SK-N-MC (cell line): ENCODE data around the gene DHRS4.
"Not testable (repeated sequence)": the region's sequence is repeated elsewhere in the genome, so short reads cannot be mapped to it uniquely, and the experiment has no call there.

ENCODE experiments used
- DNase-seq: peaks from one replicate; pipeline ENCODE4 v3.0.0-alpha.2; 2011; ENCODE audit warnings: low read depth, low spot score
- H3K27ac ChIP-seq: fragments of 200-600 bp; sonication (generic); 2 replicates; pipeline ENCODE4 v1.5.1; 2016; ENCODE audit warnings: mixed run types
- H3K36me3 ChIP-seq: fragments of 200-600 bp; sonication (generic); 2 replicates; pipeline ENCODE4 v1.6.1; 2017; ENCODE audit warnings: antibody characterized with exemption, low read length, mixed read lengths; ENCODE audit not compliant: insufficient read depth
- H3K4me3 ChIP-seq: fragments of 200-600 bp; sonication (generic); 2 replicates; pipeline ENCODE4 v1.5.1; 2016
- H3K9ac ChIP-seq: fragments of 200-600 bp; sonication (generic); 2 replicates; pipeline ENCODE4 v1.8.0; 2017; ENCODE audit warnings: mixed run types, mixed read lengths; ENCODE audit not compliant: insufficient read length
- H3K9me3 ChIP-seq: fragments of 200-600 bp; sonication (generic); 2 replicates; pipeline ENCODE4 v1.6.1; 2017; ENCODE audit warnings: low read depth, mild to moderate bottlenecking, antibody characterized with exemption, low read length, moderate library complexity, mixed read lengths
- EZH2 ChIP-seq: fragments of 200-600 bp; sonication (generic); IDR thresholded peaks from one replicate; pipeline ENCODE4 v1.6.1; 2017; ENCODE audit warnings: antibody characterized with exemption
- FOXP2 ChIP-seq: optimal IDR thresholded peaks from 2 replicates; pipeline ENCODE3; 2011; ENCODE audit warnings: mild to moderate bottlenecking, moderate library complexity; ENCODE audit not compliant: insufficient read depth; ENCODE audit errors: extremely low read length, control extremely low read depth
- POLR2AphosphoS5 ChIP-seq: IDR thresholded peaks from 2 replicates; pipeline ENCODE4 v1.6.1; 2012; ENCODE audit warnings: mild to moderate bottlenecking, low read depth, low read length, borderline replicate concordance

DHRS4 gene

GRCh38 chr14:23981951-23982813 lies 28.6 kb downstream of the DHRS4 start:
- H3K27ac ChIP-seq, H3K9ac ChIP-seq, H3K9me3 ChIP-seq, H3K4me3 ChIP-seq, H3K36me3 ChIP-seq, DNase-seq: not testable (repeated sequence)

GRCh38 chr14:23984891-23985602 lies 31.5 kb downstream of the DHRS4 start:
- Histone ChIP-seq H3K9ac (no peak overlapping the region), H3K36me3 (peaks cover 3% of the 10 kb centered on the region; the same call in 1 of the 2 replicates), H3K4me3 (no peak overlapping the region), H3K27ac (no peak overlapping the region), H3K9me3 (no peaks in the 10 kb centered on the region)
- TF ChIP-seq POLR2AphosphoS5: no peak
- no peak for TF ChIP-seq FOXP2
- TF ChIP-seq EZH2: no peak
- no peak for DNase-seq

GRCh38 chr14:23988223-23988606 lies 34.6 kb downstream of the DHRS4 start:
- not testable (repeated sequence) for H3K27ac ChIP-seq, DNase-seq

GRCh38 chr14:23988607-23989363 lies 35.2 kb downstream of the DHRS4 start, which contains the start of gene DHRS4L2:
Gene DHRS4L2, plus strand, starts transcription at chr14:23988929. Its CDS starts 19 bp downstream, at chr14:23988948.
- not testable (repeated sequence) for H3K4me3 ChIP-seq, H3K9me3 ChIP-seq, H3K9ac ChIP-seq, DNase-seq, H3K27ac ChIP-seq, H3K36me3 ChIP-seq

More at GRCh38 chr14:23988223-23988606, 34.6 kb downstream of the DHRS4 start:
- H3K9me3 ChIP-seq, H3K36me3 ChIP-seq, H3K9ac ChIP-seq, H3K4me3 ChIP-seq: not testable (repeated sequence)

- not testable (repeated sequence) for H3K9ac ChIP-seq, H3K27ac ChIP-seq
Measured at GRCh38 chr14:23989734-23990445, 36.3 kb downstream of the DHRS4 start.

GRCh38 chr14:23990961-23991360 lies 37.4 kb downstream of the DHRS4 start:
- not testable (repeated sequence) for H3K36me3 ChIP-seq, DNase-seq, H3K27ac ChIP-seq, H3K4me3 ChIP-seq, H3K9ac ChIP-seq, H3K9me3 ChIP-seq

More at GRCh38 chr14:23989734-23990445, 36.3 kb downstream of the DHRS4 start:
- not testable (repeated sequence) for H3K36me3 ChIP-seq, H3K4me3 ChIP-seq, H3K9me3 ChIP-seq, DNase-seq

- DNase-seq, H3K36me3 ChIP-seq, H3K9ac ChIP-seq: not testable (repeated sequence)
Measured at GRCh38 chr14:23993042-23993441, 39.5 kb downstream of the DHRS4 start.

GRCh38 chr14:23996009-23996408 lies 42.4 kb downstream of the DHRS4 start:
- H3K4me3 ChIP-seq, DNase-seq, H3K9me3 ChIP-seq, H3K9ac ChIP-seq, H3K36me3 ChIP-seq, H3K27ac ChIP-seq: not testable (repeated sequence)

More at GRCh38 chr14:23993042-23993441, 39.5 kb downstream of the DHRS4 start:
- H3K4me3 ChIP-seq, H3K27ac ChIP-seq, H3K9me3 ChIP-seq: not testable (repeated sequence)

GRCh38 chr14:23996825-23997224 lies 43.3 kb downstream of the DHRS4 start:
- not testable (repeated sequence) for H3K4me3 ChIP-seq, H3K36me3 ChIP-seq, H3K9ac ChIP-seq, H3K9me3 ChIP-seq, DNase-seq, H3K27ac ChIP-seq

- not testable (repeated sequence) for H3K36me3 ChIP-seq, H3K27ac ChIP-seq, H3K9me3 ChIP-seq, H3K9ac ChIP-seq, DNase-seq, H3K4me3 ChIP-seq
Measured at GRCh38 chr14:23999640-24000039, 46.1 kb downstream of the DHRS4 start.

- DNase-seq, H3K4me3 ChIP-seq, H3K9ac ChIP-seq: not testable (repeated sequence)
Measured at GRCh38 chr14:24001078-24001477, 47.5 kb downstream of the DHRS4 start.

GRCh38 chr14:24001679-24002078 lies 48.1 kb downstream of the DHRS4 start:
- H3K4me3 ChIP-seq, H3K27ac ChIP-seq, H3K36me3 ChIP-seq, DNase-seq, H3K9me3 ChIP-seq, H3K9ac ChIP-seq: not testable (repeated sequence)

More at GRCh38 chr14:24001078-24001477, 47.5 kb downstream of the DHRS4 start:
- H3K9me3 ChIP-seq, H3K27ac ChIP-seq, H3K36me3 ChIP-seq: not testable (repeated sequence)

GRCh38 chr14:24006471-24006816 lies 52.9 kb downstream of the DHRS4 start:
- Histone ChIP-seq H3K9ac (peak overlapping the region; percentile 45), H3K4me3 (peak overlapping the region; percentile 79)
- H3K9me3 ChIP-seq, H3K27ac ChIP-seq, DNase-seq, H3K36me3 ChIP-seq: not testable (repeated sequence)
